ENCODE data around the gene C1QL1.

The C1QL1 gene

GRCh38 chr17:44919411-44919810 is 48.7 kb downstream of the C1QL1 start:
- intact Hi-C loops (cut with DNase I): no loop called here
- DNase-seq: peak in 2 of 10 donors; percentile 9 to 12

- intact Hi-C loops (cut with DNase I): no loop called here
- DNase-seq: peak in 2 of 10 donors; percentile 4 to 32
These were observed 50.1 kb downstream of the C1QL1 start for GRCh38 chr17:44918006-44918405.

GRCh38 chr17:44917456-44917855 is 50.6 kb downstream of the C1QL1 start:
- DNase-seq: peak in 3 of 10 donors; percentile 2 to 55 (median 12)
- intact Hi-C loops (cut with DNase I): no loop called here

- DNase-seq: peak; percentile 39 to 96 (median 72)
- intact Hi-C loops (cut with DNase I): no loop called here
These were observed 51.3 kb downstream of the C1QL1 start for GRCh38 chr17:44916781-44917241.

- intact Hi-C loops (cut with DNase I): no loop called here
These were observed 52.0 kb downstream of the C1QL1 start for GRCh38 chr17:44915862-44916780.

GRCh38 chr17:44915321-44915726 is 52.8 kb downstream of the C1QL1 start, which contains the start of gene GFAP:
Gene GFAP, minus strand, starts transcription at chr17:44915500. Its CDS starts 14 bp downstream, at chr17:44915486.
- intact Hi-C loops (cut with DNase I): no loop called here
- DNase-seq: peak in 3 of 10 donors; percentile 84 to 93 (median 88)

More at GRCh38 chr17:44915862-44916780, 52.0 kb downstream of the C1QL1 start:
- peak in 2 of 10 donors; percentile 15 to 83 for DNase-seq

GRCh38 chr17:44914698-44915271 is 53.3 kb downstream of the C1QL1 start:
- peak in 2 of 10 donors; percentile 11 to 80 for DNase-seq
- intact Hi-C loops (cut with DNase I): no loop called here

- intact Hi-C loops (cut with DNase I): no loop called here
- DNase-seq: peak in 2 of 10 donors; percentile 3 to 47
These were observed 54.0 kb downstream of the C1QL1 start for GRCh38 chr17:44914148-44914547.

- peak in 1 of 10 donors; percentile 5 for DNase-seq
- intact Hi-C loops (cut with DNase I): no loop called here
These were observed 54.4 kb downstream of the C1QL1 start for GRCh38 chr17:44913676-44914075.

- peak in 2 of 10 donors; percentile 13 to 76 for DNase-seq
- intact Hi-C loops (cut with DNase I): no loop called here
These were observed 55.1 kb downstream of the C1QL1 start for GRCh38 chr17:44912763-44913544.

- intact Hi-C loops (cut with DNase I): no loop called here
- DNase-seq: peak in 3 of 10 donors; percentile 74 to 89 (median 86)
These were observed 56.7 kb downstream of the C1QL1 start for GRCh38 chr17:44911133-44912001.

GRCh38 chr17:44910231-44911106 is 57.6 kb downstream of the C1QL1 start:
- intact Hi-C loops (cut with DNase I): no loop called here
- DNase-seq: peak in 3 of 10 donors; percentile 9 to 80 (median 67)

Data from posterior cingulate gyrus (tissue), 11 donors.